ENCODE measurements around the gene OVCA2.

The OVCA2 gene

DNA sequence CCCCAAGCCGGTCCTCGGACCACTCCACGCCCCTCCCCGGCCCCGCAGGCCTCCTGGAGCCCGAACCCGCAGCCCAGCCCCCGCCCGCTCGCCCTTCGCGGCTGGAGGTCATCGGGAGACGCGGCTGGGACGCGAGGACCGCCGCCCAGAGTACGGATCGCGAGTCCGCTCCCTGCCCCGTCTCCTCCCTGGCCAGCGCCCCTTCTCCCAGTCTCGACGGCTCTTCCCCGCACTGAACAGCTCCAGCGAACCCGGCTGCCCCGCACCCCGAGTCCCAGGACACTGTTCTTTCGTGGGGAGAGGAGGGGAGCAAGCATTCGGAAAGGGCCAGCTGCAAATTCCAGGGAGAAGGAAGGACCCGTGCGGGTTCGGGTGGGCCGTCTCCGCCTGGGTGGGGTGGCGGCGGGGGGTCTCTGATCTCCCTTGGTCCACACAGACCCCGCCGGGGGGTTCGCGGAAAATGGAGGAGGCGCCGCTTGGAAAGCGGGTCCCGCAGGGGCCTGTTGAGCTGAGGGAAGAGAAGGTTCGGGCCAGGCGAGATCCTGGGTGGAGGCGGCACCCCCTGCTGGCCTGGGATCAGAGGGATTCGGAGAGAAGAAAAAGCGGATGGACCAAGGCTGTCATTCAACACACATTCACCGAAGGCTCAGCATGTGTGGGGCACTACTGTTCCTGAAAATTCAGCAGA is 16.1 kb upstream of the OVCA2 start (continued):
- no peak for TF ChIP-seq SP2 (tag by site-specific recombination; IDR thresholded peaks at IDR 0.05)
- no peak for TF ChIP-seq ZNF530 (tag by site-specific recombination; IDR thresholded peaks at IDR 0.05; ENCODE audit: low read depth)
- TF ChIP-seq ZNF394 (tag by site-specific recombination; IDR thresholded peaks at IDR 0.05; ENCODE audit: borderline replicate concordance) = no peak; the same call in 1 of the 2 replicates
- TF ChIP-seq ZNF514 (tag by site-specific recombination; IDR thresholded peaks at IDR 0.05) = no peak
- no peak for TF ChIP-seq ZNF324 (tag by site-specific recombination; IDR thresholded peaks at IDR 0.05)
- no peak for TF ChIP-seq ZFP3 (tag by site-specific recombination; IDR thresholded peaks at IDR 0.05; ENCODE audit: low read depth)
- peak; percentile 69; the same call in 1 of the 2 replicates for TF ChIP-seq ZIC2 (tag by site-specific recombination; IDR thresholded peaks at IDR 0.05)
- no peak for TF ChIP-seq ZNF830 (tag by site-specific recombination; IDR thresholded peaks at IDR 0.05; ENCODE audit: low read depth)
- TF ChIP-seq, protein P1, sequence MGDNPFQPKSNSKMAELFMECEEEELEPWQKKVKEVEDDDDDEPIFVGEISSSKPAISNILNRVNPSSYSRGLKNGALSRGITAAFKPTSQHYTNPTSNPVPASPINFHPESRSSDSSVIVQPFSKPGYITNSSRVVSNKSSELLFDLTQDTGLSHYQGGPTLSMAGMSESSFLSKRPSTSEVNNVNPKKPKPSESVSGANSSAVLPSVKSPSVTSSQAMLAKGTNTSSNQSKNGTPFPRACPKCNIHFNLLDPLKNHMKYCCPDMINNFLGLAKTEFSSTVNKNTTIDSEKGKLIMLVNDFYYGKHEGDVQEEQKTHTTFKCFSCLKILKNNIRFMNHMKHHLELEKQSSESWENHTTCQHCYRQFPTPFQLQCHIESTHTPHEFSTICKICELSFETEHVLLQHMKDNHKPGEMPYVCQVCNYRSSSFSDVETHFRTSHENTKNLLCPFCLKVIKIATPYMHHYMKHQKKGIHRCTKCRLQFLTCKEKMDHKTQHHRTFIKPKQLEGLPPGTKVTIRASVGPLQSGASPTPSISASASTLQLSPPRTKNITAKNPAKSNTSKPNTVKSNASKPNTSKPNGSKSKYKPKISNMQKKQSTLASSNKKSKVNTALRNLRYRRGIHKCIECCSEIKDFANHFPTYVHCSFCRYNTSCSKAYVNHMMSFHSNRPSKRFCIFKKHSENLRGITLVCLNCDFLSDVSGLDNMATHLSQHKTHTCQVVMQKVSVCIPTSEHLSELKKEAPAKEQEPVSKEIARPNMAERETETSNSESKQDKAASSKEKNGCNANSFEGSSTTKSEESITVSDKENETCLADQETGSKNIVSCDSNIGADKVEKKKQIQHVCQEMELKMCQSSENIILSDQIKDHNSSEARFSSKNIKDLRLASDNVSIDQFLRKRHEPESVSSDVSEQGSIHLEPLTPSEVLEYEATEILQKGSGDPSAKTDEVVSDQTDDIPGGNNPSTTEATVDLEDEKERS (tag by site-specific recombination; IDR thresholded peaks at IDR 0.05) = no peak
- no peak for TF ChIP-seq ZBTB7A (tag by site-specific recombination; IDR thresholded peaks at IDR 0.05; ENCODE audit: low read depth)
- TF ChIP-seq ZBTB21 (tag by site-specific recombination; IDR thresholded peaks at IDR 0.05) = no peak
- no peak for TF ChIP-seq ZNF24 (tag by site-specific recombination; IDR thresholded peaks at IDR 0.05)
- TF ChIP-seq ZNF37A (tag by site-specific recombination; IDR thresholded peaks at IDR 0.05) = no peak
- no peak for TF ChIP-seq ZNF670 (tag by site-specific recombination; IDR thresholded peaks at IDR 0.05; ENCODE audit: low read depth)
- TF ChIP-seq ZNF660 (tag by site-specific recombination; IDR thresholded peaks at IDR 0.05) = no peak
- TF ChIP-seq ZNF146 (tag by site-specific recombination; IDR thresholded peaks at IDR 0.05) = no peak
- no peak for TF ChIP-seq ZNF624 (tag by site-specific recombination; IDR thresholded peaks at IDR 0.05)
- no peak for TF ChIP-seq ZNF16 (tag by site-specific recombination; IDR thresholded peaks at IDR 0.05; ENCODE audit: low read depth)
- TF ChIP-seq, protein P2, sequence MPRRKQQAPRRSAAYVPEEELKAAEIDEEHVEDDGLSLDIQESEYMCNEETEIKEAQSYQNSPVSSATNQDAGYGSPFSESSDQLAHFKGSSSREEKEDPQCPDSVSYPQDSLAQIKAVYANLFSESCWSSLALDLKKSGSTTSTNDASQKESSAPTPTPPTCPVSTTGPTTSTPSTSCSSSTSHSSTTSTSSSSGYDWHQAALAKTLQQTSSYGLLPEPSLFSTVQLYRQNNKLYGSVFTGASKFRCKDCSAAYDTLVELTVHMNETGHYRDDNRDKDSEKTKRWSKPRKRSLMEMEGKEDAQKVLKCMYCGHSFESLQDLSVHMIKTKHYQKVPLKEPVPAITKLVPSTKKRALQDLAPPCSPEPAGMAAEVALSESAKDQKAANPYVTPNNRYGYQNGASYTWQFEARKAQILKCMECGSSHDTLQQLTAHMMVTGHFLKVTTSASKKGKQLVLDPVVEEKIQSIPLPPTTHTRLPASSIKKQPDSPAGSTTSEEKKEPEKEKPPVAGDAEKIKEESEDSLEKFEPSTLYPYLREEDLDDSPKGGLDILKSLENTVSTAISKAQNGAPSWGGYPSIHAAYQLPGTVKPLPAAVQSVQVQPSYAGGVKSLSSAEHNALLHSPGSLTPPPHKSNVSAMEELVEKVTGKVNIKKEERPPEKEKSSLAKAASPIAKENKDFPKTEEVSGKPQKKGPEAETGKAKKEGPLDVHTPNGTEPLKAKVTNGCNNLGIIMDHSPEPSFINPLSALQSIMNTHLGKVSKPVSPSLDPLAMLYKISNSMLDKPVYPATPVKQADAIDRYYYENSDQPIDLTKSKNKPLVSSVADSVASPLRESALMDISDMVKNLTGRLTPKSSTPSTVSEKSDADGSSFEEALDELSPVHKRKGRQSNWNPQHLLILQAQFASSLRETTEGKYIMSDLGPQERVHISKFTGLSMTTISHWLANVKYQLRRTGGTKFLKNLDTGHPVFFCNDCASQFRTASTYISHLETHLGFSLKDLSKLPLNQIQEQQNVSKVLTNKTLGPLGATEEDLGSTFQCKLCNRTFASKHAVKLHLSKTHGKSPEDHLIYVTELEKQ (tag by site-specific recombination; IDR thresholded peaks at IDR 0.05; ENCODE audit: borderline replicate concordance) = 0 out of 2 replicates have a peak, but pooled peaks have one; percentile 24
- no peak for TF ChIP-seq ZNF19 (tag by site-specific recombination; IDR thresholded peaks at IDR 0.05; ENCODE audit: low read depth)
- TF ChIP-seq ZNF140 (tag by site-specific recombination; IDR thresholded peaks at IDR 0.05) = no peak
- TF ChIP-seq ZNF768 (tag by site-specific recombination; IDR thresholded peaks at IDR 0.05) = no peak
- TF ChIP-seq WT1 (tag by site-specific recombination; IDR thresholded peaks at IDR 0.05) = no peak
- peak; percentile 95 for TF ChIP-seq ZNF777 (tag by site-specific recombination; IDR thresholded peaks at IDR 0.05; ENCODE audit: borderline replicate concordance)
- TF ChIP-seq ZNF433 (tag by site-specific recombination; IDR thresholded peaks at IDR 0.05; ENCODE audit: low read depth) = no peak
- TF ChIP-seq, protein P3, sequence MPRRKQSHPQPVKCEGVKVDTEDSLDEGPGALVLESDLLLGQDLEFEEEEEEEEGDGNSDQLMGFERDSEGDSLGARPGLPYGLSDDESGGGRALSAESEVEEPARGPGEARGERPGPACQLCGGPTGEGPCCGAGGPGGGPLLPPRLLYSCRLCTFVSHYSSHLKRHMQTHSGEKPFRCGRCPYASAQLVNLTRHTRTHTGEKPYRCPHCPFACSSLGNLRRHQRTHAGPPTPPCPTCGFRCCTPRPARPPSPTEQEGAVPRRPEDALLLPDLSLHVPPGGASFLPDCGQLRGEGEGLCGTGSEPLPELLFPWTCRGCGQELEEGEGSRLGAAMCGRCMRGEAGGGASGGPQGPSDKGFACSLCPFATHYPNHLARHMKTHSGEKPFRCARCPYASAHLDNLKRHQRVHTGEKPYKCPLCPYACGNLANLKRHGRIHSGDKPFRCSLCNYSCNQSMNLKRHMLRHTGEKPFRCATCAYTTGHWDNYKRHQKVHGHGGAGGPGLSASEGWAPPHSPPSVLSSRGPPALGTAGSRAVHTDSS (tag by site-specific recombination; IDR thresholded peaks at IDR 0.05) = no peak
- no peak for TF ChIP-seq ZNF121 (tag by site-specific recombination; IDR thresholded peaks at IDR 0.05)
- no peak for TF ChIP-seq ZNF184 (tag by site-specific recombination; IDR thresholded peaks at IDR 0.05)
- TF ChIP-seq ZNF174 (tag by site-specific recombination; IDR thresholded peaks at IDR 0.05) = no peak
- no peak for TF ChIP-seq ZNF133 (tag by site-specific recombination; IDR thresholded peaks at IDR 0.05)
- TF ChIP-seq, protein P4, sequence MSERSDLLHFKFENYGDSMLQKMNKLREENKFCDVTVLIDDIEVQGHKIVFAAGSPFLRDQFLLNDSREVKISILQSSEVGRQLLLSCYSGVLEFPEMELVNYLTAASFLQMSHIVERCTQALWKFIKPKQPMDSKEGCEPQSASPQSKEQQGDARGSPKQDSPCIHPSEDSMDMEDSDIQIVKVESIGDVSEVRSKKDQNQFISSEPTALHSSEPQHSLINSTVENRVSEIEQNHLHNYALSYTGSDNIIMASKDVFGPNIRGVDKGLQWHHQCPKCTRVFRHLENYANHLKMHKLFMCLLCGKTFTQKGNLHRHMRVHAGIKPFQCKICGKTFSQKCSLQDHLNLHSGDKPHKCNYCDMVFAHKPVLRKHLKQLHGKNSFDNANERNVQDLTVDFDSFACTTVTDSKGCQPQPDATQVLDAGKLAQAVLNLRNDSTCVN (tag by site-specific recombination; optimal IDR thresholded peaks at IDR 0.05) = peak; percentile 58
- no peak for TF ChIP-seq ZNF292 (tag by site-specific recombination; IDR thresholded peaks at IDR 0.05; ENCODE audit: borderline replicate concordance, low read depth)
- no peak for TF ChIP-seq ZNF426 (tag by site-specific recombination; IDR thresholded peaks at IDR 0.05)
